Stomach (tissue), 9 donors: ENCODE data around the gene TMEM208. TPM values are rescaled to one million over a fixed set of nuclear protein-coding genes. Genes with fewer than 3 reads are reported as not detected.

ENCODE experiments used
- DNase-seq, 2 donors: peaks; one replicate each; pipeline versions ENCODE4 v3.0.0 to v3.0.0-alpha.2; 2013 to 2019
- H3K27ac ChIP-seq, 5 donors: fragments of 200-600 bp in 4 of 5; sonication (generic) in 4 of 5; one replicate each; pipeline ENCODE4 v1.5.1; 2013 to 2019; ENCODE audit warnings: mild to moderate bottlenecking in 1 of 5, moderate library complexity in 1 of 5
- H3K27me3 ChIP-seq, 3 donors: fragments of 200-600 bp; sonication (generic); one replicate each; pipeline ENCODE4 v1.5.1; 2017 to 2019; ENCODE audit warnings: mixed run types in 1 of 3
- H3K36me3 ChIP-seq, 4 donors: fragments of 200-600 bp; sonication (generic); 1 replicate in 3 of 4; 2 replicates in 1 of 4; pipeline ENCODE4 v1.5.1; 2016 to 2019
- H3K4me1 ChIP-seq, 4 donors: fragments of 200-600 bp; sonication (generic); one replicate each; pipeline ENCODE4 v1.5.1; 2016 to 2019
- H3K4me3 ChIP-seq, 4 donors: fragments of 200-600 bp; sonication (generic) in 3 of 4; one replicate each; pipeline ENCODE4 v1.5.1; 2016 to 2019; ENCODE audit warnings: mild to moderate bottlenecking in 1 of 4
- H3K9me3 ChIP-seq, 4 donors: fragments of 200-600 bp; sonication (generic); one replicate each; pipeline ENCODE4 v1.5.1; 2016 to 2019
- CTCF ChIP-seq, 7 experiments: fragments of 450-650 bp in 4 of 7; fragments of 200-600 bp in 3 of 7; sonication (generic) in 3 of 7; IDR thresholded peaks; one replicate each; pipeline ENCODE4 v1.5.1; 2016 to 2019; ENCODE audit warnings: antibody characterized with exemption in 7 of 7, control low read depth in 2 of 7, mild to moderate bottlenecking in 1 of 7
- EP300 ChIP-seq: sonication (generic); formaldehyde crosslinking; IDR thresholded peaks from one replicate; pipeline ENCODE4 v1.6.1; 2017; ENCODE audit warnings: antibody characterized with exemption
- POLR2A ChIP-seq, 4 donors: fragments of 450-650 bp; IDR thresholded peaks; one replicate each; pipeline ENCODE4 v1.6.1; 2016; ENCODE audit warnings: antibody characterized with exemption in 4 of 4, control low read depth in 2 of 4, mild to moderate bottlenecking in 1 of 4, moderate library complexity in 1 of 4
- POLR2AphosphoS5 ChIP-seq, 3 donors: sonication (generic); formaldehyde crosslinking; IDR thresholded peaks; one replicate each; pipeline ENCODE4 v1.6.1; 2016; ENCODE audit warnings: antibody characterized with exemption in 3 of 3
- WGBS, 5 donors: extraction: QIAGEN DNeasy Blood & Tissue Kit in 3 of 5; methylation state at CpG; one replicate each; pipeline versions ENCODE4 v1.1.5 to v1.1.7; 2013 to 2018; 5-methylcytosine and 5-hydroxymethylcytosine counted together
- intact Hi-C: fragments of 100-400 bp; cut with DNase I; formaldehyde crosslinking; loops from one replicate; pipeline ENCODE4 v1.15.1; 2023; ENCODE audit warnings: low total_unique reads
- polyA plus RNA-seq, 3 donors: library from polyadenylated mRNA; stranded (reverse); fragments of 200-250 nt; gene quantifications; one replicate each; pipeline ENCODE4 v1.2.3, GENCODE V29; 2013
- total RNA-seq, 5 donors: library from RNA; depleted of rRNA; stranded (reverse); fragments of >200 nt; gene quantifications; one replicate each; pipeline versions ENCODE4 v1.1.0 to v1.2.3, GENCODE V29; 2014 to 2016
- donor health status: healthy with polysubstance abuse.
- donor health status: Bipolar disorder and iron deficiency.
- donor health status: healthy.

Gene TMEM208
- total and polyA plus RNA-seq, 8 donors: 8.7 to 141 (median 51.0) TPM

GRCh38 chr16:67245186-67245585, 18.3 kb downstream of the TMEM208 start:
- Histone ChIP-seq H3K27me3 (peaks cover 0 to 24% (median 18%) of the 10 kb centered on the region in 3 donors), H3K9me3 (no peaks in the 10 kb centered on the region), H3K4me3 (peak overlapping the region in 2 of 4 donors; percentile 83 to 85), H3K36me3 (no peaks in the 10 kb centered on the region), H3K27ac (peak overlapping the region; percentile 87 to 95 (median 89)), H3K4me1 (peaks cover 61 to 87% (median 77%) of the 10 kb centered on the region in 4 donors)
- TF ChIP-seq POLR2A (IDR thresholded peaks at IDR 0.05) (no peak), CTCF (IDR thresholded peaks at IDR 0.05) (no peak), EP300 (no peak), POLR2AphosphoS5 (IDR thresholded peaks at IDR 0.05) (no peak)
- no peak for DNase-seq
- 68 to 76% (median 71%) methylated on average over 4 of the region's 4 CpGs for WGBS, 5 donors
- intact Hi-C loops: no loop called here

GRCh38 chr16:67245674-67246080, 18.7 kb downstream of the TMEM208 start:
- H3K27me3 ChIP-seq: peaks cover 0 to 28% (median 19%) of the 10 kb centered on the region in 3 donors
- peaks cover 56 to 82% (median 72%) of the 10 kb centered on the region in 4 donors for H3K4me1 ChIP-seq
- no peaks in the 10 kb centered on the region for H3K36me3 ChIP-seq
- H3K9me3 ChIP-seq: no peaks in the 10 kb centered on the region
- no peak for DNase-seq
- H3K27ac ChIP-seq: peak overlapping the region; percentile 87 to 95 (median 89)
- intact Hi-C loops: no loop called here
- peak overlapping the region; percentile 64 to 85 (median 78) for H3K4me3 ChIP-seq
- 10 to 21% (median 12%) methylated on average over 6 to 8 of the region's 8 CpGs for WGBS, 5 donors
- TF ChIP-seq CTCF (IDR thresholded peaks at IDR 0.05): no peak
- TF ChIP-seq POLR2AphosphoS5 (IDR thresholded peaks at IDR 0.05): no peak
- no peak for TF ChIP-seq POLR2A (IDR thresholded peaks at IDR 0.05)
- no peak for TF ChIP-seq EP300

- DNase-seq: peak; percentile 69 to 93
- intact Hi-C loops: no loop called here
- TF ChIP-seq POLR2AphosphoS5 (IDR thresholded peaks at IDR 0.05) (peak in 1 of 3 donors; percentile 12), EP300 (no peak), CTCF (IDR thresholded peaks at IDR 0.05) (peak in 1 of 7 experiments; percentile 36)
- Histone ChIP-seq H3K4me3 (peak overlapping the region; percentile 64 to 85 (median 78)), H3K4me1 (peaks cover 51 to 77% (median 67%) of the 10 kb centered on the region in 4 donors), H3K9me3 (no peaks in the 10 kb centered on the region), H3K27me3 (peaks cover 0 to 34% (median 19%) of the 10 kb centered on the region in 3 donors), H3K36me3 (no peaks in the 10 kb centered on the region), H3K27ac (peak overlapping the region; percentile 87 to 95 (median 89))
- 0 to 1% (median 1%) methylated on average over 17 to 48 of the region's 48 CpGs for WGBS, 5 donors
Measured at GRCh38 chr16:67246081-67246755, 19.3 kb downstream of the TMEM208 start.

- intact Hi-C loops: no loop called here
- peaks cover 46 to 71% (median 61%) of the 10 kb centered on the region in 4 donors for H3K4me1 ChIP-seq
- TF ChIP-seq CTCF (IDR thresholded peaks at IDR 0.05) (peak in 1 of 7 experiments; percentile 20), EP300 (no peak), POLR2AphosphoS5 (IDR thresholded peaks at IDR 0.05) (peak in 2 of 3 donors; percentile 93 to 95), POLR2A (IDR thresholded peaks at IDR 0.05) (peak in 2 of 4 donors; percentile 62)
- peak overlapping the region; percentile 64 to 85 (median 78) for H3K4me3 ChIP-seq
- peak; percentile 93 to 95 for DNase-seq
- H3K36me3 ChIP-seq: no peaks in the 10 kb centered on the region
- no peaks in the 10 kb centered on the region for H3K9me3 ChIP-seq
- H3K27ac ChIP-seq: peak overlapping the region; percentile 87 to 95 (median 89)
- H3K27me3 ChIP-seq: peaks cover 0 to 39% (median 19%) of the 10 kb centered on the region in 3 donors
- 0 to 1% (median 0%) methylated on average over 17 to 26 of the region's 26 CpGs for WGBS, 5 donors
Measured at GRCh38 chr16:67246756-67247191, 19.8 kb downstream of the TMEM208 start.
